ENCODE measurements around the gene FBXO40.

Gene FBXO40

DNA sequence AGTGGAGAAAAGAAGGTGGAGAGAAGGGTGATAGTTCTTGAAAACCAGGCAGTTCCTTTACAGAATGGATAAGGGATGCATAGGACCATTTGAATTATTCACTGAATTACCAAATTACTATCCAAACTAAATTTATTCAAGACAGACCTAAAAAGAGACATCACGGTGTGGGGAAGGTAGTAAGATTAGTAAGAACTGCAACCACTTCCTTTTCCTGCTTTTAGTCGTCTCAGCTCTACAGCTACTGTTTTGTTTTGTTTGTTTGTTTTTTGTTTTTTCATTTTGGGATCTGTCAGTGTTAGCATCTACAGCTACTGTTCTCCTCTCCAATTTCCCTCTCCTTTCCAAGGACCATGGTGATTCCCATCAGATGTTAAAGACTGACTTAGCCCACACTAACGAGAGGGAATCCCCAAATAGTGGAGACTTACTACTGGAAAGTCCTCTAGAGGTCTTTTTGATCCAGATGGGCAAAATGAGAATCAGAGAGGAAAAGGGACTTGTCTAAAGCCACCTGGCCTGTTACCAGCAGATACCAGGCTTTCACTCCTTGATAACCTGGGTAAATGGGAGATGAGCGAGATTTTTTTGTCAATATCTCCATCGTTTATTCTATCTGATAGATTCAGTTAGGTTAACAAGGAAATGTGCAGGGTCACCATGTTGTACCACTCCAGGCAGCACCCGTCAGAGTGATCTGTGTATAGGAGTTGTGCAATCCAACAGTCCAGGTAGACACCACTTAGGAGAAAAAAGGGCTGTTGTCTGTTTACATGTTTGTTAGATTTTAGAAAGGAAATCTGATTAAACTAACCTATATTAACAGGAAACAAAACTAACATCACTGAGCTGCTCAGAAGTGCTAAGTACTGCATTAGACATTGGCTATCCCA is 61.6 kb downstream of the FBXO40 start:
- H3K27me3 ChIP-seq (ENCODE audit: insufficient read depth, insufficient read length), result no peaks in the 10 kb centered on the region
- TF ChIP-seq YY1 (IDR thresholded peaks at IDR 0.05; ENCODE audit: insufficient read depth, insufficient read length) (no peak), ZNF274 (IDR thresholded peaks at IDR 0.05; ENCODE audit: low read depth, low read length) (no peak), SUZ12 (IDR thresholded peaks at IDR 0.05; ENCODE audit: extremely low read depth, insufficient read depth, insufficient read length) (no peak)
- no peaks in the 10 kb centered on the region for H3K4me1 ChIP-seq (ENCODE audit: insufficient read depth, insufficient read length)
- no peaks in the 10 kb centered on the region for H3K36me3 ChIP-seq (ENCODE audit: insufficient read depth, insufficient read length, low read length)
- H3K9ac ChIP-seq (ENCODE audit: insufficient read length, low read depth), result no peak overlapping the region
- H3K9me3 ChIP-seq (ENCODE audit: insufficient read depth, low read length), result peaks cover 5% of the 10 kb centered on the region; the same call in 1 of the 2 replicates
- H3K4me3 ChIP-seq (ENCODE audit: insufficient read length, low read depth), result no peak overlapping the region
- no peak for DNase-seq (ENCODE audit: low read depth, low spot score)

DNA sequence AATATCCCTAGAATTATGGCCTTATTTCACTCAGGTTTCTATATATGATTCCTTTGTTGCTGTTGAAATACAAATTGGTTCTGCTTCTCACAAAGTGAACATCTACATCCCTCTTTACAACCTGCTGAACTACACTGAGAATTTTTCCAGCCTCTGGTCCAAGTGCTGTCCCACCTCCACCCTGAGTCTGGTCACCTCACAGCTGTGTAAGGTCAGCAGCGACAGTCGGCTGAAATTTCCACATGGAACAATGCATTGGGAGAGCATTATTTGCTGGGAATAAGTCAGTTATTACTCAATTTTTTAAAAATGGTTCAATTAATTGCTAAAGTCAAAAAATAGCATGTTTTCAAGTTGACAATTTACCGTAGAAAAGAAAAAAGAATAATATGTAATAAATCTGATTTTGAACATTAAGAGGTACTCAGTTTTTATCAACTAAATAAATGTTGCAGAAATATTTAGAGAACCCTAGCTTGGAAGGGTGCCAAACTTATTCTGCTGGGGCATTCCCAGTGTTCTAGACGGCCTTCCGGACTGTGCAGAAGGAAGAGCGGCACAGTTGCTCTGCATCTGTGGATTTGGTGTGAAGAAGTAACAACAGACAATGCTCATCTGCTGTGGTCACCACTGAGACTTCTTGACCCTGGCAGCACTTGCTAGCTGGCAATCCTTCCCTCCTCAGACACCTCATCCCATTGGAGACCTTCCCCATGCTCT is 65.7 kb downstream of the FBXO40 start:
- H3K4me3 ChIP-seq (ENCODE audit: insufficient read length, low read depth), result no peak overlapping the region
- peaks cover 17% of the 10 kb centered on the region for H3K36me3 ChIP-seq (ENCODE audit: insufficient read depth, insufficient read length, low read length)
- no peak for TF ChIP-seq SUZ12 (IDR thresholded peaks at IDR 0.05; ENCODE audit: extremely low read depth, insufficient read depth, insufficient read length)
- TF ChIP-seq ZNF274 (IDR thresholded peaks at IDR 0.05; ENCODE audit: low read depth, low read length), result no peak
- TF ChIP-seq YY1 (IDR thresholded peaks at IDR 0.05; ENCODE audit: insufficient read depth, insufficient read length), result no peak
- no peak for DNase-seq (ENCODE audit: low read depth, low spot score)
- H3K9me3 ChIP-seq (ENCODE audit: insufficient read depth, low read length), result no peaks in the 10 kb centered on the region
- no peaks in the 10 kb centered on the region for H3K4me1 ChIP-seq (ENCODE audit: insufficient read depth, insufficient read length)
- no peaks in the 10 kb centered on the region for H3K27me3 ChIP-seq (ENCODE audit: insufficient read depth, insufficient read length)
- no peak overlapping the region for H3K9ac ChIP-seq (ENCODE audit: insufficient read length, low read depth)

DNA sequence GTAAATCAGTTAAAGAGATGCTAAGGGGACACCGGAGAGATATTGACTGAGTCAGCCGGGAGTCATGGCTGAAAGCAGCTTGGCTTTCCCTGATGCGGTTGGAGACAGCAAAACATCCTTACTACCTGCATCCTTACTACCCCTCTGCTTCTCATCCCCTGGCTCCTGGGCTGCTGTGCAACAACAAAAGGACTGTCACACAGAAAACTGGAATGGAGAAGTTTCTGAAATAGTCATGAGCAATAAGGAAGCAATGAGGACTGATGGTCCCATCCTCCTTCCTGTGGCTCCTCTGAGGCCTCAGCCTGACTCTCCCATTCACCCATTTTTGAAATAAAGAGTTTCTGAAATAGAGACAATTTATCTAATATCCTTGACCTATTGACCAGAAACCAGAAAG is 66.4 kb downstream of the FBXO40 start:
- Histone ChIP-seq H3K36me3 (ENCODE audit: insufficient read depth, insufficient read length, low read length) (peaks cover 24% of the 10 kb centered on the region), H3K4me3 (ENCODE audit: insufficient read length, low read depth) (no peak overlapping the region), H3K9me3 (ENCODE audit: insufficient read depth, low read length) (no peaks in the 10 kb centered on the region), H3K27me3 (ENCODE audit: insufficient read depth, insufficient read length) (no peaks in the 10 kb centered on the region), H3K9ac (ENCODE audit: insufficient read length, low read depth) (no peak overlapping the region), H3K4me1 (ENCODE audit: insufficient read depth, insufficient read length) (no peaks in the 10 kb centered on the region)
- TF ChIP-seq SUZ12 (IDR thresholded peaks at IDR 0.05; ENCODE audit: extremely low read depth, insufficient read depth, insufficient read length) (no peak), ZNF274 (IDR thresholded peaks at IDR 0.05; ENCODE audit: low read depth, low read length) (no peak), YY1 (IDR thresholded peaks at IDR 0.05; ENCODE audit: insufficient read depth, insufficient read length) (no peak)
- no peak for DNase-seq (ENCODE audit: low read depth, low spot score)

DNA sequence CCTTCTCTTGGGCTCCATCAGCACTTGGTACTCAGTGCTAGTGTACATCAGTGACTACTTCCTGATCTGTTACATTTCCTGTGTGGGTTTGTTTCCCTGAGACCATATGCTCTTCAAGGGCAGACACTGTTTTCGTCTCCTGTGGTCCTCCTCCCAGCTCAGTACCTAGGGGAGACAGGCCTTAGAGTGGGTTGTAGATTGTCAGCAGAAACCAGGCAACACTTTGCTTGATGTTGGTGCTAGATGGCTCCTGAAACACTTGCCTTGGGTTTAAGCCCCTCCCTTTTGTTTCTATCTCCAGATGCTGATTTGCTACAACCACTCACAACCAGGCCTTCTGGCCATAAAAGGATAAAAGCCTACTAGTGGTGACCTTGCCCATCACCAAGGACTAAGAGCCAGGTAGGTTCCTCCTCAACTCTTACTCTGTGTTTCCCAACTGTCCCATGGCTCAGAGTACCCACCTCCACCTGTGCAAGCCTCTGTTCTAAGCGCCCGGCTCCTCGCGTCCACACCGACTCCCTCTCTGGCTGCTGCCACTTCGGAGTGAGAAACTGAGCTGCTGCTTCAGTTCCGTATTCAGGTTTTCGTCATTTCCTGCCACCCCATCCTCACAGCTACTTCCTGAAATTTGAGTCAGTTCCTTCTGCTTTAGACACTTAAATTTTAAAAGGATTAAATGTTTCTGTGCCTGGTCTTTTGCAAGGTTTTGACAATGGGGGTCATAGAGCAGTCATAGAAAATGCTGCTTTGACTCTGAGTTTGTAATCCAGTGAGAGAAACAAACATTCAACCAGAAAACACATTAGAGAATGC is 67.4 kb downstream of the FBXO40 start, which contains the start of gene HCLS1:
Gene HCLS1, minus strand, starts transcription at position 548 of the 816 bp plus-strand sequence. CDS start 2,556 bp downstream, outside the sequence.
- H3K9ac ChIP-seq (ENCODE audit: insufficient read length, low read depth), result no peak within 1 kb of the TSS
- TF ChIP-seq YY1 (IDR thresholded peaks at IDR 0.05; ENCODE audit: insufficient read depth, insufficient read length), result no peak
- no peak for TF ChIP-seq ZNF274 (IDR thresholded peaks at IDR 0.05; ENCODE audit: low read depth, low read length)
- no peak for TF ChIP-seq SUZ12 (IDR thresholded peaks at IDR 0.05; ENCODE audit: extremely low read depth, insufficient read depth, insufficient read length)
- H3K27me3 ChIP-seq (ENCODE audit: insufficient read depth, insufficient read length), result no peaks in the 10 kb centered on the region
- no peak for DNase-seq (ENCODE audit: low read depth, low spot score)
- H3K36me3 ChIP-seq (ENCODE audit: insufficient read depth, insufficient read length, low read length), result peaks cover 31% of the 10 kb centered on the region
- no peaks in the 10 kb centered on the region for H3K9me3 ChIP-seq (ENCODE audit: insufficient read depth, low read length)
- no peaks in the 10 kb centered on the region for H3K4me1 ChIP-seq (ENCODE audit: insufficient read depth, insufficient read length)
- no peak within 1 kb of the TSS for H3K4me3 ChIP-seq (ENCODE audit: insufficient read length, low read depth)

DNA sequence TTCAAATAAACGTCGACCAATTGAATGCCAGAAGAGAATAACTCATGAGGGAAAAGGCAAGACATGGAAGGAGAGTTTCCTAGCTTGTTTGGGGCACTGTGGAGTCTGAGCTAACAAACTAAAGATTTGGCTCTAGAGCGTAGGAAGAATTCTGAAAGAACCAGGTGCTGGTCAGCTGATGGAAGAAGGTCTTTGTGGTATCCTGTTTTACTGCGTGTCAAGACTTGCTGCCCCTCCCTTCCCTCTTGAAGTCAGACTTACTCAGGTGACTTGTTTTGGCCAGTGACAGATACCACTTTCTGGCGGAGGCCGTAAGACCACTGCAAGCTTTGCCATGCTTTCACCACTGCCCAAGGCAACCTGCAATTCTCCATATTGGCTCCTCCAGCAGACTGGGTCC is 68.2 kb downstream of the FBXO40 start:
- no peak overlapping the region for H3K4me3 ChIP-seq (ENCODE audit: insufficient read length, low read depth)
- H3K9me3 ChIP-seq (ENCODE audit: insufficient read depth, low read length), result no peaks in the 10 kb centered on the region

DNA sequence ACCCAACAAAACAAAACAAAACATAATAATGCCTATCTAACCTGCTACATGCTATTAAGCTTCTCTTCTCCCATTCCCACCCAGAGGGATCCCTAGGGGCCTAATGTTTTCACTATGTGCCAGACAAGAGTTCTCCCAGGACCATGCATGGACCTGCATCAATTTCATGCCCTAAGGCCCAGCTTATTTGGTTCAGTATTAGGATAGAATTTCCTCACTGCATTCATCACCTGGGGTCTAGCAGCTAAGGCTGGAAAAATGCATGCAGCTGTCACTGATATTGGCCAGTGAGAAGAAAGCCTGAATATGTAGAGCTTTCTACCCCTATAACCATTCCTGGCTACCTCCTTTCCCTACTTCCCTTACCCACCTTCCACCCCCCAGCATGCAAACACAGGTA is 69.6 kb downstream of the FBXO40 start:
- H3K9ac ChIP-seq (ENCODE audit: insufficient read length, low read depth), result no peak overlapping the region
- no peak for DNase-seq (ENCODE audit: low read depth, low spot score)
- peaks cover 53% of the 10 kb centered on the region for H3K36me3 ChIP-seq (ENCODE audit: insufficient read depth, insufficient read length, low read length)
- no peak overlapping the region for H3K4me3 ChIP-seq (ENCODE audit: insufficient read length, low read depth)
- no peaks in the 10 kb centered on the region for H3K4me1 ChIP-seq (ENCODE audit: insufficient read depth, insufficient read length)
- no peak for TF ChIP-seq YY1 (IDR thresholded peaks at IDR 0.05; ENCODE audit: insufficient read depth, insufficient read length)
- no peak for TF ChIP-seq SUZ12 (IDR thresholded peaks at IDR 0.05; ENCODE audit: extremely low read depth, insufficient read depth, insufficient read length)
- no peak for TF ChIP-seq ZNF274 (IDR thresholded peaks at IDR 0.05; ENCODE audit: low read depth, low read length)
- H3K27me3 ChIP-seq (ENCODE audit: insufficient read depth, insufficient read length), result no peaks in the 10 kb centered on the region
- no peaks in the 10 kb centered on the region for H3K9me3 ChIP-seq (ENCODE audit: insufficient read depth, low read length)

More for the DNA sequence above, 68.2 kb downstream of the FBXO40 start:
- H3K27me3 ChIP-seq (ENCODE audit: insufficient read depth, insufficient read length), result no peaks in the 10 kb centered on the region
- H3K4me1 ChIP-seq (ENCODE audit: insufficient read depth, insufficient read length), result no peaks in the 10 kb centered on the region
- no peak overlapping the region for H3K9ac ChIP-seq (ENCODE audit: insufficient read length, low read depth)
- DNase-seq (ENCODE audit: low read depth, low spot score), result no peak
- TF ChIP-seq SUZ12 (IDR thresholded peaks at IDR 0.05; ENCODE audit: extremely low read depth, insufficient read depth, insufficient read length) (no peak), ZNF274 (IDR thresholded peaks at IDR 0.05; ENCODE audit: low read depth, low read length) (no peak), YY1 (IDR thresholded peaks at IDR 0.05; ENCODE audit: insufficient read depth, insufficient read length) (no peak)
- peaks cover 39% of the 10 kb centered on the region for H3K36me3 ChIP-seq (ENCODE audit: insufficient read depth, insufficient read length, low read length)

Measured in NT2/D1 (cell line).